Measurements from ENCODE around the gene COL4A4. TPM values are rescaled to one million over a fixed set of nuclear protein-coding genes. Genes with fewer than 3 reads are reported as not detected.

Gene COL4A4
- total and polyA plus RNA-seq, 2 experiments from 2014 or later: 1.3 to 3.1 TPM

DNA sequence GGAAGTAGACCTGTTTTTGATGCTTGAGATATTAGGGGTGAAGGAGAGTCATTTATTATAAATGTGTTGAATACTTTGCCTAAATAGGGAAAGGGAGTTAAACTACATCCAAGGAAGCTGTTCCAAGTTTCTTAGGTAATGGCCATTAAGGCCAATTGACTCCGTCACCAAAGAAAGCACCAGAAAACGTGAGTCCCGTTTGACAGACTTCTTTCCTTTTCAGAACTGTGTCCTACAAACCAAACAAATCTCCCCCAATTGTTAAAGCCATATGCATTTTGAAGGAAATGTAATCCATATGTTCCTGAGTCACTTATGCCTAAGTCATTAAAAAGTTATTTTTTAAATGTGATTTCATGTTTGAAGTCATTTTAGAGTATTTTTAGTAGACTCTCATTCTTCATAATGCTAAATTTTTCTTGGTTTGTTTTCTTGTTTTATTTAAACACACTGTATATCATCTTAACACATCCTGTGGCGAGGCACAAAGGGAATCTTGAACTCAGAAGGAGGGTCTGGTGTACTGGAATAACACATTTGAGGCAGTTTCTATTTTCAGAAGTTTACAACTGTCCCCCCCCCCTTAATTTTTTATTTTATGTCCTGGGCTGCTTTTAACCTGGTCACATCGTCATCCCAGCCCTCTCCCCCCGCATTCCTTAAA, 194.5 kb downstream of the COL4A4 start:
- Mint-ChIP-seq H3K4me1 (no peaks in the 10 kb centered on the region), H3K27ac (no peak overlapping the region), H3K27me3 (ENCODE audit: insufficient read depth, low read depth, poor library complexity) (peaks cover 2% of the 10 kb centered on the region), H3K9me3 (no peaks in the 10 kb centered on the region), H3K36me3 (ENCODE audit: low read depth) (no peaks in the 10 kb centered on the region), H3K4me3 (no peak overlapping the region)
- Histone ChIP-seq H3K27ac (ENCODE audit: low read depth) (no peak overlapping the region), H2AFZ (no peak overlapping the region), H3K4me1 (ENCODE audit: insufficient read depth) (no peaks in the 10 kb centered on the region), H4K20me1 (replicated peaks; ENCODE audit: insufficient read depth) (no peaks in the 10 kb centered on the region), H3K9me2 (ENCODE audit: insufficient read depth) (peaks cover 4% of the 10 kb centered on the region; the same call in 1 of the 2 replicates), H3K79me2 (replicated peaks; ENCODE audit: insufficient read depth) (no peaks in the 10 kb centered on the region), H3K4me3 (no peak overlapping the region), H3K4me2 (no peak overlapping the region), H3F3A (replicated peaks; ENCODE audit: low read depth) (no peaks in the 10 kb centered on the region), H3K27me3 (ENCODE audit: insufficient read depth) (no peaks in the 10 kb centered on the region), H3K36me3 (ENCODE audit: insufficient read depth) (no peaks in the 10 kb centered on the region)
- TF ChIP-seq JUNB (IDR thresholded peaks at IDR 0.05; ENCODE audit: unreplicated experiment) (no peak), STAT1 (IDR thresholded peaks at IDR 0.05; ENCODE audit: unreplicated experiment) (no peak), POLR2AphosphoS5 (IDR thresholded peaks at IDR 0.05; ENCODE audit: low read depth) (no peak), EZH2phosphoT487 (IDR thresholded peaks at IDR 0.05; ENCODE audit: unreplicated experiment) (no peak), ZNF331 (CRISPR knock-in tag; IDR thresholded peaks at IDR 0.05; ENCODE audit: low read depth) (no peak), CREB1 (CRISPR knock-in tag; IDR thresholded peaks at IDR 0.05; ENCODE audit: low read depth) (no peak), ZNF114 (CRISPR knock-in tag; IDR thresholded peaks at IDR 0.05) (no peak), EZH2 (IDR thresholded peaks at IDR 0.05; ENCODE audit: low read depth, unreplicated experiment) (no peak), NANOG (IDR thresholded peaks at IDR 0.05; ENCODE audit: borderline replicate concordance) (no peak)
- TF ChIP-seq, protein P1, sequence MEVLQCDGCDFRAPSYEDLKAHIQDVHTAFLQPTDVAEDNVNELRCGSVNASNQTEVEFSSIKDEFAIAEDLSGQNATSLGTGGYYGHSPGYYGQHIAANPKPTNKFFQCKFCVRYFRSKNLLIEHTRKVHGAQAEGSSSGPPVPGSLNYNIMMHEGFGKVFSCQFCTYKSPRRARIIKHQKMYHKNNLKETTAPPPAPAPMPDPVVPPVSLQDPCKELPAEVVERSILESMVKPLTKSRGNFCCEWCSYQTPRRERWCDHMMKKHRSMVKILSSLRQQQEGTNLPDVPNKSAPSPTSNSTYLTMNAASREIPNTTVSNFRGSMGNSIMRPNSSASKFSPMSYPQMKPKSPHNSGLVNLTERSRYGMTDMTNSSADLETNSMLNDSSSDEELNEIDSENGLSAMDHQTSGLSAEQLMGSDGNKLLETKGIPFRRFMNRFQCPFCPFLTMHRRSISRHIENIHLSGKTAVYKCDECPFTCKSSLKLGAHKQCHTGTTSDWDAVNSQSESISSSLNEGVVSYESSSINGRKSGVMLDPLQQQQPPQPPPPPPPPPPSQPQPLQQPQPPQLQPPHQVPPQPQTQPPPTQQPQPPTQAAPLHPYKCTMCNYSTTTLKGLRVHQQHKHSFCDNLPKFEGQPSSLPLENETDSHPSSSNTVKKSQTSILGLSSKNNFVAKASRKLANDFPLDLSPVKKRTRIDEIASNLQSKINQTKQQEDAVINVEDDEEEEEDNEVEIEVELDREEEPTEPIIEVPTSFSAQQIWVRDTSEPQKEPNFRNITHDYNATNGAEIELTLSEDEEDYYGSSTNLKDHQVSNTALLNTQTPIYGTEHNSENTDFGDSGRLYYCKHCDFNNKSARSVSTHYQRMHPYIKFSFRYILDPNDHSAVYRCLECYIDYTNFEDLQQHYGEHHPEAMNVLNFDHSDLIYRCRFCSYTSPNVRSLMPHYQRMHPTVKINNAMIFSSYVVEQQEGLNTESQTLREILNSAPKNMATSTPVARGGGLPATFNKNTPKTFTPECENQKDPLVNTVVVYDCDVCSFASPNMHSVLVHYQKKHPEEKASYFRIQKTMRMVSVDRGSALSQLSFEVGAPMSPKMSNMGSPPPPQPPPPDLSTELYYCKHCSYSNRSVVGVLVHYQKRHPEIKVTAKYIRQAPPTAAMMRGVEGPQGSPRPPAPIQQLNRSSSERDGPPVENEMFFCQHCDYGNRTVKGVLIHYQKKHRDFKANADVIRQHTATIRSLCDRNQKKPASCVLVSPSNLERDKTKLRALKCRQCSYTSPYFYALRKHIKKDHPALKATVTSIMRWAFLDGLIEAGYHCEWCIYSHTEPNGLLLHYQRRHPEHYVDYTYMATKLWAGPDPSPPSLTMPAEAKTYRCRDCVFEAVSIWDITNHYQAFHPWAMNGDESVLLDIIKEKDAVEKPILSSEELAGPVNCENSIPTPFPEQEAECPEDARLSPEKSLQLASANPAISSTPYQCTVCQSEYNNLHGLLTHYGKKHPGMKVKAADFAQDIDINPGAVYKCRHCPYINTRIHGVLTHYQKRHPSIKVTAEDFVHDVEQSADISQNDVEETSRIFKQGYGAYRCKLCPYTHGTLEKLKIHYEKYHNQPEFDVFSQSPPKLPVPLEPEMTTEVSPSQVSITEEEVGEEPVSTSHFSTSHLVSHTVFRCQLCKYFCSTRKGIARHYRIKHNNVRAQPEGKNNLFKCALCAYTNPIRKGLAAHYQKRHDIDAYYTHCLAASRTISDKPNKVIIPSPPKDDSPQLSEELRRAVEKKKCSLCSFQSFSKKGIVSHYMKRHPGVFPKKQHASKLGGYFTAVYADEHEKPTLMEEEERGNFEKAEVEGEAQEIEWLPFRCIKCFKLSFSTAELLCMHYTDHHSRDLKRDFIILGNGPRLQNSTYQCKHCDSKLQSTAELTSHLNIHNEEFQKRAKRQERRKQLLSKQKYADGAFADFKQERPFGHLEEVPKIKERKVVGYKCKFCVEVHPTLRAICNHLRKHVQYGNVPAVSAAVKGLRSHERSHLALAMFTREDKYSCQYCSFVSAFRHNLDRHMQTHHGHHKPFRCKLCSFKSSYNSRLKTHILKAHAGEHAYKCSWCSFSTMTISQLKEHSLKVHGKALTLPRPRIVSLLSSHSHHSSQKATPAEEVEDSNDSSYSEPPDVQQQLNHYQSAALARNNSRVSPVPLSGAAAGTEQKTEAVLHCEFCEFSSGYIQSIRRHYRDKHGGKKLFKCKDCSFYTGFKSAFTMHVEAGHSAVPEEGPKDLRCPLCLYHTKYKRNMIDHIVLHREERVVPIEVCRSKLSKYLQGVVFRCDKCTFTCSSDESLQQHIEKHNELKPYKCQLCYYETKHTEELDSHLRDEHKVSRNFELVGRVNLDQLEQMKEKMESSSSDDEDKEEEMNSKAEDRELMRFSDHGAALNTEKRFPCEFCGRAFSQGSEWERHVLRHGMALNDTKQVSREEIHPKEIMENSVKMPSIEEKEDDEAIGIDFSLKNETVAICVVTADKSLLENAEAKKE (CRISPR knock-in tag; IDR thresholded peaks at IDR 0.05): no peak
- TF ChIP-seq, protein P2, sequence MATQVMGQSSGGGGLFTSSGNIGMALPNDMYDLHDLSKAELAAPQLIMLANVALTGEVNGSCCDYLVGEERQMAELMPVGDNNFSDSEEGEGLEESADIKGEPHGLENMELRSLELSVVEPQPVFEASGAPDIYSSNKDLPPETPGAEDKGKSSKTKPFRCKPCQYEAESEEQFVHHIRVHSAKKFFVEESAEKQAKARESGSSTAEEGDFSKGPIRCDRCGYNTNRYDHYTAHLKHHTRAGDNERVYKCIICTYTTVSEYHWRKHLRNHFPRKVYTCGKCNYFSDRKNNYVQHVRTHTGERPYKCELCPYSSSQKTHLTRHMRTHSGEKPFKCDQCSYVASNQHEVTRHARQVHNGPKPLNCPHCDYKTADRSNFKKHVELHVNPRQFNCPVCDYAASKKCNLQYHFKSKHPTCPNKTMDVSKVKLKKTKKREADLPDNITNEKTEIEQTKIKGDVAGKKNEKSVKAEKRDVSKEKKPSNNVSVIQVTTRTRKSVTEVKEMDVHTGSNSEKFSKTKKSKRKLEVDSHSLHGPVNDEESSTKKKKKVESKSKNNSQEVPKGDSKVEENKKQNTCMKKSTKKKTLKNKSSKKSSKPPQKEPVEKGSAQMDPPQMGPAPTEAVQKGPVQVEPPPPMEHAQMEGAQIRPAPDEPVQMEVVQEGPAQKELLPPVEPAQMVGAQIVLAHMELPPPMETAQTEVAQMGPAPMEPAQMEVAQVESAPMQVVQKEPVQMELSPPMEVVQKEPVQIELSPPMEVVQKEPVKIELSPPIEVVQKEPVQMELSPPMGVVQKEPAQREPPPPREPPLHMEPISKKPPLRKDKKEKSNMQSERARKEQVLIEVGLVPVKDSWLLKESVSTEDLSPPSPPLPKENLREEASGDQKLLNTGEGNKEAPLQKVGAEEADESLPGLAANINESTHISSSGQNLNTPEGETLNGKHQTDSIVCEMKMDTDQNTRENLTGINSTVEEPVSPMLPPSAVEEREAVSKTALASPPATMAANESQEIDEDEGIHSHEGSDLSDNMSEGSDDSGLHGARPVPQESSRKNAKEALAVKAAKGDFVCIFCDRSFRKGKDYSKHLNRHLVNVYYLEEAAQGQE (IDR thresholded peaks at IDR 0.05; ENCODE audit: unreplicated experiment): no peak
- TF ChIP-seq, protein P3, sequence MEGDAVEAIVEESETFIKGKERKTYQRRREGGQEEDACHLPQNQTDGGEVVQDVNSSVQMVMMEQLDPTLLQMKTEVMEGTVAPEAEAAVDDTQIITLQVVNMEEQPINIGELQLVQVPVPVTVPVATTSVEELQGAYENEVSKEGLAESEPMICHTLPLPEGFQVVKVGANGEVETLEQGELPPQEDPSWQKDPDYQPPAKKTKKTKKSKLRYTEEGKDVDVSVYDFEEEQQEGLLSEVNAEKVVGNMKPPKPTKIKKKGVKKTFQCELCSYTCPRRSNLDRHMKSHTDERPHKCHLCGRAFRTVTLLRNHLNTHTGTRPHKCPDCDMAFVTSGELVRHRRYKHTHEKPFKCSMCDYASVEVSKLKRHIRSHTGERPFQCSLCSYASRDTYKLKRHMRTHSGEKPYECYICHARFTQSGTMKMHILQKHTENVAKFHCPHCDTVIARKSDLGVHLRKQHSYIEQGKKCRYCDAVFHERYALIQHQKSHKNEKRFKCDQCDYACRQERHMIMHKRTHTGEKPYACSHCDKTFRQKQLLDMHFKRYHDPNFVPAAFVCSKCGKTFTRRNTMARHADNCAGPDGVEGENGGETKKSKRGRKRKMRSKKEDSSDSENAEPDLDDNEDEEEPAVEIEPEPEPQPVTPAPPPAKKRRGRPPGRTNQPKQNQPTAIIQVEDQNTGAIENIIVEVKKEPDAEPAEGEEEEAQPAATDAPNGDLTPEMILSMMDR (conservative IDR thresholded peaks at IDR 0.05; ENCODE audit: low read depth in 2 of 2): no peak
- TF ChIP-seq, protein P4, sequence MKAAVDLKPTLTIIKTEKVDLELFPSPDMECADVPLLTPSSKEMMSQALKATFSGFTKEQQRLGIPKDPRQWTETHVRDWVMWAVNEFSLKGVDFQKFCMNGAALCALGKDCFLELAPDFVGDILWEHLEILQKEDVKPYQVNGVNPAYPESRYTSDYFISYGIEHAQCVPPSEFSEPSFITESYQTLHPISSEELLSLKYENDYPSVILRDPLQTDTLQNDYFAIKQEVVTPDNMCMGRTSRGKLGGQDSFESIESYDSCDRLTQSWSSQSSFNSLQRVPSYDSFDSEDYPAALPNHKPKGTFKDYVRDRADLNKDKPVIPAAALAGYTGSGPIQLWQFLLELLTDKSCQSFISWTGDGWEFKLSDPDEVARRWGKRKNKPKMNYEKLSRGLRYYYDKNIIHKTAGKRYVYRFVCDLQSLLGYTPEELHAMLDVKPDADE (IDR thresholded peaks at IDR 0.05): no peak
- DNase-seq (ENCODE audit: low spot score): no peak
- no peak for ATAC-seq
